Ovary (tissue), 9 donors: ENCODE results near the gene RBM5. TPM values are rescaled to one million over a fixed set of nuclear protein-coding genes. Genes with fewer than 3 reads are reported as not detected.

Experiments used
- DNase-seq, 5 donors: peaks; one replicate each; pipeline ENCODE4 v3.0.0-alpha.2; 2019 to 2020
- H3K27ac ChIP-seq, 2 donors: fragments of 200-600 bp; one replicate each; pipeline versions ENCODE4 v1.5.1 to v1.8.0; 2019 to 2022
- H3K27me3 ChIP-seq: fragments of 200-600 bp; one replicate; pipeline ENCODE4 v1.8.0; 2022
- H3K36me3 ChIP-seq: fragments of 200-600 bp; sonication (generic); one replicate; pipeline ENCODE4 v1.5.1; 2019
- H3K4me1 ChIP-seq: one replicate; pipeline ENCODE4 v1.8.1; 2013; ENCODE audit warnings: mild to moderate bottlenecking, moderate library complexity; ENCODE audit not compliant: insufficient read depth
- H3K4me3 ChIP-seq: fragments of 200-600 bp; sonication (generic); one replicate; pipeline ENCODE4 v1.5.1; 2017
- H3K9me3 ChIP-seq, 2 donors: fragments of 200-600 bp in 1 of 2; sonication (generic) in 1 of 2; one replicate each; pipeline versions ENCODE4 v1.5.1 to v1.8.1; 2013 to 2019; ENCODE audit warnings: mild to moderate bottlenecking in 1 of 2, moderate library complexity in 1 of 2
- EP300 ChIP-seq: sonication (generic); formaldehyde crosslinking; IDR thresholded peaks from one replicate; pipeline ENCODE4 v1.6.1; 2017; ENCODE audit warnings: antibody characterized with exemption
- POLR2A ChIP-seq: fragments of 450-650 bp; IDR thresholded peaks from one replicate; pipeline ENCODE4 v1.6.1; 2017; ENCODE audit warnings: antibody characterized with exemption, mild to moderate bottlenecking, moderate library complexity
- WGBS, 3 donors: extraction: QIAGEN DNeasy Blood & Tissue Kit in 1 of 3; methylation state at CpG; one replicate each; pipeline versions ENCODE4 v1.1.5 to v1.1.7; 2013 to 2017; 5-methylcytosine and 5-hydroxymethylcytosine counted together
- intact Hi-C, 4 donors: fragments of 100-400 bp; cut with DNase I; formaldehyde crosslinking; loops; one replicate each; pipeline versions ENCODE4 v1.11.0 to v1.15.1; 2022 to 2023
- polyA plus RNA-seq, 2 donors: library from polyadenylated mRNA; stranded (reverse); fragments of 200-250 nt in 1 of 2; fragments of 350-450 nt in 1 of 2; fragmentation: Illumina TruSeq in 1 of 2; extraction: RNeasy Lipid Tissue Mini Kit (QIAGEN cat#74804) in 1 of 2; gene quantifications; one replicate each; pipeline ENCODE4 v1.2.3, GENCODE V29; 2013 to 2014
- total RNA-seq, 7 donors: library from RNA; depleted of rRNA in 2 of 7; stranded (reverse); fragments of >200 nt in 2 of 7; fragmentation: NEBNext Ultra II Directional in 3 of 7; extraction: Animal tissue kit (Norgen Biotek cat#: 25700) in 3 of 7; gene quantifications; one replicate each; pipeline versions ENCODE4 v1.1.0 to v1.2.4, GENCODE V29; 2016 to 2023
- TF ChIP-seq, protein P1 (sequence below), 3 donors: fragments of 450-650 bp in 2 of 3; fragments of 200-600 bp in 1 of 3; IDR thresholded peaks; one replicate each; pipeline versions ENCODE4 v1.5.1 to v1.8.0; 2016 to 2022; ENCODE audit warnings: antibody characterized with exemption in 3 of 3, mild to moderate bottlenecking in 1 of 3
- donor health status: DM: no; HTN: no; CAD: no; lungs with moderate emphysema.
- donor health status: DM: no; HTN: no; CAD: no.
- donor health status: Bipolar disorder and iron deficiency.
- donor health status: DM: yes; HTN: yes; CAD: no.
- donor health status: DM: no; HTN: no; CAD: no.
- donor health status: DM: yes; HTN: yes; CAD: no.

Gene RBM5
- total and polyA plus RNA-seq, 9 donors, result 123 to 207 (median 165) TPM

DNA sequence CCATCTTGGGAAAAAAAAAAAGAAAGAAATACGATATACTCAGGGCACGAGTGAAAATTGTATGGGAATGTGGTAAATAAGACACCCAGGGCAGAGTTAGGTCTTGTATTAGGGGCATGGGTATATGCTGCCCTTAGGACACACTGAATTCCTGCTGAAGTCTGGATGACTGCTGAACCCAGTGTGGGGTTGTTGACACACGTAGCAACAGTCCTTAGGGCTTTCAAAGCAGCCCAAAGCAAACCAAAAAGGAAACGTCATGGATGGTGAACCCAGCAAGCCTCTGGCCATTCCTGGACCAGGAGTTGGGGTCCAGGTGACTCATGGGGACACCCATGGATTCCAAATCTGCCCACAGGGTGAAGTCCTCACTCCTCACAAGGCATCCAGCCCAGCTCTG is 39.3 kb downstream of the RBM5 start:
- Histone ChIP-seq H3K4me1 (peaks cover 10% of the 10 kb centered on the region), H3K9me3 (no peaks in the 10 kb centered on the region), H3K36me3 (no peaks in the 10 kb centered on the region), H3K4me3 (no peak overlapping the region), H3K27me3 (no peaks in the 10 kb centered on the region), H3K27ac (no peak overlapping the region)
- intact Hi-C loops, result loop anchor here in 1 of 4 donors (10.0 kb wide), 1 partner anchor 147 kb away; the partner anchor contains the start of gene LSMEM2
- no peak for DNase-seq
- TF ChIP-seq POLR2A, result no peak
- TF ChIP-seq EP300, result no peak
- TF ChIP-seq, protein P1, sequence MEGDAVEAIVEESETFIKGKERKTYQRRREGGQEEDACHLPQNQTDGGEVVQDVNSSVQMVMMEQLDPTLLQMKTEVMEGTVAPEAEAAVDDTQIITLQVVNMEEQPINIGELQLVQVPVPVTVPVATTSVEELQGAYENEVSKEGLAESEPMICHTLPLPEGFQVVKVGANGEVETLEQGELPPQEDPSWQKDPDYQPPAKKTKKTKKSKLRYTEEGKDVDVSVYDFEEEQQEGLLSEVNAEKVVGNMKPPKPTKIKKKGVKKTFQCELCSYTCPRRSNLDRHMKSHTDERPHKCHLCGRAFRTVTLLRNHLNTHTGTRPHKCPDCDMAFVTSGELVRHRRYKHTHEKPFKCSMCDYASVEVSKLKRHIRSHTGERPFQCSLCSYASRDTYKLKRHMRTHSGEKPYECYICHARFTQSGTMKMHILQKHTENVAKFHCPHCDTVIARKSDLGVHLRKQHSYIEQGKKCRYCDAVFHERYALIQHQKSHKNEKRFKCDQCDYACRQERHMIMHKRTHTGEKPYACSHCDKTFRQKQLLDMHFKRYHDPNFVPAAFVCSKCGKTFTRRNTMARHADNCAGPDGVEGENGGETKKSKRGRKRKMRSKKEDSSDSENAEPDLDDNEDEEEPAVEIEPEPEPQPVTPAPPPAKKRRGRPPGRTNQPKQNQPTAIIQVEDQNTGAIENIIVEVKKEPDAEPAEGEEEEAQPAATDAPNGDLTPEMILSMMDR (IDR thresholded peaks at IDR 0.05), result no peak
- WGBS, 3 donors, result 78 to 85% (median 81%) methylated on average over 4 of the region's 4 CpGs

DNA sequence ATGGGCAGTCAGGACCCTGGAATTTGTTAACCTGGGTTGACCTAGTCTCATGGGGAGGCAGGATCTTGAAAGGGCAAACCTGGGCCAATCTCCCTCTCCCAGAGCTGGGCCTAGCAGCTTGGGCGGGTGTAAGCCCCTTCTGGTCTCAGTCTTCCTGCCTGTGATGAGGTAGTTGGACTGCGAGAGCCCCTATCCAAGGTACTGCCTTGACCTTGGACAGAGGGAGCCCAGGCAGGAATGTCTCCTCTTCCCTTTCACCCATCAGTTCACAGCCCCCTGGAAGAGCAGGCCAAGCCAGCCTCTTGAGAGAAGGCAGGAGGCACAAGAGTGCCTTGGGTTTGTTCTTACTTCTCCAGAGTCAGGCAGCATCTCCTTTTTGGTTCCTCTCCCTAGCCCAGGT is 41.7 kb downstream of the RBM5 start:
- intact Hi-C loops, result no loop called here
- WGBS, 3 donors, result 65 to 100% (median 97%) methylated on average over 2 of the region's 2 CpGs
- no peak overlapping the region for H3K27ac ChIP-seq
- no peaks in the 10 kb centered on the region for H3K9me3 ChIP-seq
- DNase-seq, result no peak
- H3K27me3 ChIP-seq, result no peaks in the 10 kb centered on the region
- H3K4me3 ChIP-seq, result no peak overlapping the region
- peaks cover 6% of the 10 kb centered on the region for H3K4me1 ChIP-seq
- TF ChIP-seq, protein P1 (IDR thresholded peaks at IDR 0.05), result no peak
- TF ChIP-seq EP300 (no peak), POLR2A (no peak)
- H3K36me3 ChIP-seq, result no peaks in the 10 kb centered on the region

DNA sequence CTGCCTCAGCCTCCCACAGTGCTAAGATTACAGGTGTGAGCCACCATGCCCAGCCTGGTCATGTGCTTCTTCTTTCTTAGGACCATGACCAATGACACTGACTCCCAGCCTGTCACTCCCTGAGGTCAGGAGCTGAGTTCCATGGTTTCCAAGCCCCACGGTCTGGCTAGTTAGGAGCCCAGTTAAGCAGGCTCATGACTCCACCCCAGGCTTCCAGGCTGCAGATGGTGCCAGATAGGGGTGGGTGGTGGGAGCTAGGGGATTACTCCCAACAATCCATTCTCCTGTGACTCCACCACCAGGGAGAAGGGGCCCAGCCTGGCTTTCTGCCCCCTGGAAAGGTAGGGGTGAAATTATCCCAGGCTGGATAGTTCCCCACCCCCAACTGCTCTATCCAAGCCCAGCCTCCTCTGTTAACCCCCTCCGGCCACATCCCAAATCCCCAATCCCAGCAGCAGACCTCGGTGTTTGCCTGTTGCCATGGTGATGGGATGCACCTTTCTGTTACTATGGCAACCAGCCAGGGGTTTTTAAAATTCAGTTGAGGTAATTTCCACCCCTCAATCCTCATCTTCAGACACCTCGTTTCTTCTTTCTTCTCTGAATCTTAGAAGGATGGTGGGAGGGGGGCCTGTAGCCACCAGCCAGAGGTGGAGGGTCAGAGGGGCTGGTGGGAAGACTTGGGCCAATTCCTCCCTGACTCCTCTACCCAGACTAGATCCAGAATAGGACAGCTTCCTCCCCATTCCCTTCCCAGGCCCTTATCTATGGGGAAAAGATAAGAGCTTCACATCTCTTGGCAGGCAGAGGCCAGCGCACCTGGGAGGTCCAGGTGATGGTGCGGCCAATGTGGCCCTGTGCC is 43.9 kb downstream of the RBM5 start:
- intact Hi-C loops, result no loop called here
- Histone ChIP-seq H3K9me3 (no peaks in the 10 kb centered on the region), H3K4me3 (no peak overlapping the region), H3K27ac (no peak overlapping the region), H3K27me3 (no peaks in the 10 kb centered on the region), H3K36me3 (no peaks in the 10 kb centered on the region), H3K4me1 (no peaks in the 10 kb centered on the region)
- no peak for DNase-seq
- TF ChIP-seq, protein P1 (IDR thresholded peaks at IDR 0.05), result no peak
- TF ChIP-seq POLR2A (no peak), EP300 (no peak)
- WGBS, 3 donors, result 55 to 60% (median 59%) methylated on average over 6 of the region's 6 CpGs

DNA sequence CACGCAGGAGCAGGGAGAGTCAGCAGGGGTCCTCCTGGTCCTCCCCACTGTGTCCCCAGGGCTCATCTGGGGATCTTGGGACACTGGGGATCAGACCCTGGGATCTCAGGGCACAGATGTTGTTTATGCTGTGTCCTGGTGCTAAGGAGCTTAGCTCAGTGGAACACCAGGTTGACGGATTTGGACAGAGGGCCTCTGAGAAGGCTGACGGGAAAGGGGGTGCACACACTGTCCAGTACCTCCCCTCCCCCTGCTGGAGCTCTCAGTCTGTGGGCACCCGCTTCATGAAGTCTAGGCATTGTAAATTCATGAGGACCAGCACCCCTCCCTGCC is 44.5 kb downstream of the RBM5 start:
- intact Hi-C loops, result no loop called here

More for the DNA sequence above, 44.5 kb downstream of the RBM5 start:
- no peaks in the 10 kb centered on the region for H3K27me3 ChIP-seq
- 65 to 72% (median 71%) methylated on average over 4 of the region's 4 CpGs for WGBS, 3 donors
- TF ChIP-seq, protein P1 (IDR thresholded peaks at IDR 0.05), result no peak
- TF ChIP-seq POLR2A, result no peak
- TF ChIP-seq EP300, result no peak
- no peak for DNase-seq
- H3K27ac ChIP-seq, result no peak overlapping the region
- H3K4me3 ChIP-seq, result no peak overlapping the region
- H3K9me3 ChIP-seq, result no peaks in the 10 kb centered on the region
- H3K36me3 ChIP-seq, result no peaks in the 10 kb centered on the region
- no peaks in the 10 kb centered on the region for H3K4me1 ChIP-seq
